ENCODE data around the gene PRKCB.

PRKCB gene

DNA sequence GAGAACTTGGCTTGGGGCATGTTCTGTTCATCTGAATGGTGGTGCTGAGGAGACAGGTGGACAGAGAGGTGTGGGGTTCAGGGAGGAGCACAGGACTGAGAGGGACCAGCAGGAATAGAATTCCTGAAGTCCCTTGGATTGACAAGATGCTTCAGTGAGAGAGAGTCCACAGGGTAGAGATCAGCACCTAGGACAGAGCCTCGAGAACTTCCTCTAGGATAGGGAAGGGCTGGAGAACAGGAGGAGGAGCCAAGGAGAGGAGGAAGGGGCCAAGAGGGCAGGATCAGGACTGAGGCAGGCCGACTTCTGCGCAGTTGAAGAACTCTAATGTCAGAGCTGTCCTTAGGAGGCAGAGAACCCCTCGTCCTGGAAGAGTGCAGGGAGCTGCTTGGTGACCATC, 138.4 kb downstream of the PRKCB start:
- no peak for DNase-seq

DNA sequence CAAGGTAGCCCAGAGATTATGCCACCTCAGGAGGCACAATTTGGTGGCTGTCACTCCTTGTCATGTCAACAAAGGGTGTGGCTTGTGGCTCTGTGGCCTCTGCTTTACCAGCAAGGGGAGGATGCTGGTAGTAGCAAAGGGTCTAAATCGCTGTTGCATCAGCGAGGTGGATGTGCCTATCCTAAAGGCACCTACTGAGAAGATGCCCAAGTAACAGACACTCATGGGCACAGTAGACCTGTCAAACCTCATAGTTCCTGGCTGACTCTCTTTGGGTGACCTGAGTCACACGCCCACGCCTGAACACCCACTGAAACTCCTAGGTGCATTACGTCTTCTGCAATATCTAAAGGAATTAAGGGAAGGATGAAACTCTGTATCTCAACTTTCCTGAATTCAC, 139.5 kb downstream of the PRKCB start:
- DNase-seq: no peak

DNA sequence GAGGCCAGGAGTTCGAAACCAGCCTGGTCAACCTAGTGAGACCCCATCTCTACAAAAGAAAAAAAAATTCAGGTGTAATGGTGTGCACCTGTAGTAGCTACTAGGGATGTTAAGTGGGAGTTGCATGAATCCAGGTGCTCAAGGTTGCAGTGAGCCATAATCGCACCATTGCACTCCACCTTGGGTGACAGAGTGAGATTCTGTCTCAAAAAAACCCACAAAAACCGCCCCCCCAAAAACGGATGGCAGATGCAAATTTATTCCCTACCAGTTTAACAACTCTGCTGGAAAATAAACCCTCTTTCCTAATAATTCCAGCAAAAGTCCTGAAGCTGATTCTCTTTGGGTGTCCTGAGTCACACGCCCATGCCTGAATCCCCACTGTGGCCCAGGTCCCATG, 140.3 kb downstream of the PRKCB start:
- DNase-seq: no peak

DNA sequence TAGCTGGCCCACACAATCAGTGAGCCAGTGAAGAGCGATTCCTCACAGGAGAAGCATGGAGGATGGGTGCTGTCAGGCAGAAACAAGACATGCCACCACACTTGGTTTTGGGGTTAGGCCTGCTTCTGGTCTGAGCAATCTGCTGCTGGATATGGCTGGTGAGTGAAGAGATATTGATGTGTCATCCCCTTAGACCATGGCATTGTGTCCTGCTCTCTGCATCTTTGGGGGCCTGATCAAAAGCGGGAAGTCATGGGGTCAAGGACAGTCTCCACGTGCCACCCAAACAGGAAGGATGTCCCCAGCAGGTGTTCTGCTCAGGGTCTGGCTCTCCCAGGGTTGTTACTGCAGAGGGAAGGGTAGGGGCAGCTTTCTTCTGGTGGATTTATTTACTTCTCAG, 140.7 kb downstream of the PRKCB start:
- no peak for DNase-seq

DNA sequence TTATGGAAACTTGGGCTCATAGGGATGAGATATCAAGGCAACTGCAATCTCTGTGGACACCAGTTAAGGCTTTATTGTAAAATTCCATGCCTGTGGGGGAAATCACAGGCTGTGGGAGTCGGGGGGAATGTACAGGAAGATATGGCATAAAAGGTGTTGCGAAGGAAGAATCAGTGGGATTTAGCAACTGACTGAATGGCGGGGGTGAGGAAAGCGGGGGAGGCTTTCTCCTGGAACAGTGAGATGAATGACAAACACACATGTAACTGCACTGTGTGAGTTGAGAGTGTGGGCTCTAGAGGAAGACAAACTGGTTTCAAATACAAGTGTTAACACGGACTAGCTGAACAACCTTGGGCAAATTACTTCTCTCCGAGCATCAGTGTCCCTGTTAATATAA, 143.7 kb downstream of the PRKCB start:
- DNase-seq: no peak

DNA sequence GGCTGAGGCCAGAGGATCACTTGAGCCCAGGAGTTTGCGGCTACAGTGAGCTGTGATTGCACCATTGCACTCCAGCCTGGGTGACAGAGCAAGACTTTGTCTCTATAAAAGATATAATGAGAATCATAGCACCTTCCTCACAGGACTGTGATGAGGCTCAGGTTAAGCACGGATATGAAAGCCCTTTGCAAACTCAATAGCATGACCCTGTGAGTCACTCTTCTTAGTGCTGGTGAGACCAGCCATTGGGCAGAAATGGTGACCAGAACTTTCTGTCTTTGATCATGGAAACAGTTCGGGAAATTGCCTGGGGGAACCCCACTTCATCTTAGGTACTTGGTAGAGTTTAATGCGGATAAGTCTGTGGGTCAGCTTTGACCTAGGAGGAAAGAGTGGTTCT, 144.2 kb downstream of the PRKCB start:
- no peak for DNase-seq

DNA sequence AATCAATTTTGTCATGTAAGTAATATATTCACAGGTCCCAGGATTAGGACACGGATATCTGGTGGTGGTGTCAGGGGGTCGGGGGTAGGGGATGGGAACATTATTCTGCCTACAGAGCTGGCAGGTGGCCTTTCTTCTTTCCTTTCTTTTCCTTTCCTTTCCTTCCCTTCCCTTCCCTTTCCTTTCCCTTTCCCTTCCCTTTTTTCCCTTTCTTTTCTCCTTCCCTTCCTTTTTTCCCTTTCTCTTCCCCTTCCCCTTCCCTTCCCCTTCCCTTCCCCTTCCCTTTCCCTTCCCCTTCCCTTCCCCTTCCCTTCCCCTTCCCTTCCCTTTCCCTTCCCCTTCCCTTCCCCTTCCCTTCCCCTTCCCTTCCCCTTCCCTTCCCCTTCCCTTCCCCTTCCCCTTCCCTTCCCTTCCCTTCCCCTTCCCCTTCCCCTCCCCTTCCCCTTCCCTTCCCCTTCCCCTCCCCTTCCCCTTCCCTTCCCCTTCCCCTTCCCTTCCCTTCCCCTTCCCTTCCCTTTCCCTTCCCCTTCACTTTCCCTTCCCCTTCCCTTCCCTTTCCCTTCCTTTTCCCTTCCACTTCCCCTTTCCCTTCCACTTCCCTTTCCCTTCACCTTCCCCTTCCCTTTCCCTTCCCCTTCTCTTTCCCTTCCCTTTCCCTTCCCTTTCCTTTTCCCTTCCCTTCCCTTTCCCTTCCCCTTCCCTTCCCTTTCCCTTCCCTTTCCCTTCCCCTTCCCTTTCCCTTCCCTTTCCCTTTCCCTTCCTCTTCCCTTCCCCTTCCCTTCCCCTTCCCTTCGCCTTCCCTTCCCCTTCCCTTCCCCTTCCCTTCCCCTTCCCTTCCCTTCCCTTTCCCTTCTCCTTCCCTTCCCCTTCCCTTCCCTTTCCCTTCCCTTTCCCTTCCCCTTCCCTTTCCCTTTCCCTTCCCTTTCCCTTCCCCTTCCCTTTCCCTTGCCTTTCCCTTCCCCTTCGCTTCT, 145.9 kb downstream of the PRKCB start:
- no peak for DNase-seq

DNA sequence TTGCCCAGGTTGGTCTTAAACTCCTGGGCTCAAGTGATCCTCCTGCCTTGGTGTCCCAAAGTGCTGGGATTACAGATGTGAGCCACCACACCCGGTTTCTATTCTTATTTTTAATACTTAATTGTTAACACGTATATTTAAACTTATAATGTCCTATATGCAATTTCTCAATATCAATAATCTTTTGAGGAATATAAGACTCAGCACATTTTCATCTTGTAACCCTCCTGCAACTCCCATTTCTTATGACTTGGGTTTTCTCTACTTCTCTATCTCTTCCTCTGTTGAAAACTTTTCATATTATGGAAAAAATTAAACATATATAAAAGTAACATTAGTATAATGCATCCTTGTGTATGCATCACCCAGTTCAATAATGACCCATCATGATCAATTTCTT, 150.7 kb downstream of the PRKCB start:
- DNase-seq: no peak

DNA sequence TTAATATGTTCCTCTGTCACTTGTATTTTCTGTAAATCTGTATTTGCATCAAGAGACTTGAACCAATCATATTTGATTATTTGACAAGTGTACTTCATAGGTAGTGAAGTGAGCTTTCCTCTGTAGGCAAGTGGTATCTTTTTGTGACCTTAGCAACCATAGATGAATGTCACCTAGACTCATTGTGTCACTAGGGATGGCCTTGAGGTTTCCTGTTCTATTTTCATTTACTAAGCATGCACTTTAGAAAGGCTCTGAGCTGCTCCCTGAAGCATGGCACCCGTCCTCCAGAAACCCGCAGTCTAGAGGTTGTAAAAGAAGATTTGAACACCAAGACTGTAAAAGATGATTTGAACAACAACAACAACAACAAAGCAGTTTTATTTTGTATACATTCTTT, 151.7 kb downstream of the PRKCB start:
- no peak for DNase-seq

DNA sequence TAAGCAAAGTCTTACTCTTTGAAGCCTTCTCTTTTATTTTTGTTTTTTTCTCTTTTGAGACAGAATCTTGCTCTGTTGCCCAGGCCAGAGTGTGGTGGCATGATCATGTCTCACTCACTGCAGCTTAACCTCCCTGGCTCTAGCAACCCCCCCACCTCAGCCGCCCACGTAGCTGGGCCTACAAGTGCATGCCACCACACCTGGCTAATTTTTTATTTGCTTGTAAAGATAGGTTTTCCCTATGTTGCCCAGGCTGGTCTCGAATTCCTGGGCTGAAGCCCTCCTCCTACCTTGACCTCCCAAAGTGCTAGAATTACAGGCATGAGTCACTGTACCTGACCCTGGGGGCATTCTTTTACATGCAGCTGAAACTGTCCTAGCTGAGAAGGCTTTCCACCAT, 154.7 kb downstream of the PRKCB start:
- DNase-seq: no peak

DNA sequence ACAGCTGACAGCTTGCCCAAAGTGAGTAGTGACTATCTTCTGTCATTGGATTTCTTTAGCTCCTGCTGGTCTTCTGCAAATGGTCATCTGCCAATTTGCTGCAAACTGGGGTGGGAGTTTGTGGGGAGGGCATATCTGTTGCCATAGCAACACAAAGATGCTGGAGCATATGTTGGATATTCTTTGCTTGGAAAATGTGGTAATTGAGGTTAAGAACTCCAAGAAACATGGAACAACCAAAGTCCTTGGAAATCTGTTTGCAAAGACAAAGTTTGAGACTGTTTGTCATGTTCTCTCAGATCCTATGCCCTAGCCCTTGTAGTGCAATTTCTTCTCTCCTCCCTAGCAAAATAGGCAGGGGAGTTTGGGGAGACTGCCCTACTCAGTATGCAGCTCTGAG, 155.3 kb downstream of the PRKCB start:
- DNase-seq: no peak

DNA sequence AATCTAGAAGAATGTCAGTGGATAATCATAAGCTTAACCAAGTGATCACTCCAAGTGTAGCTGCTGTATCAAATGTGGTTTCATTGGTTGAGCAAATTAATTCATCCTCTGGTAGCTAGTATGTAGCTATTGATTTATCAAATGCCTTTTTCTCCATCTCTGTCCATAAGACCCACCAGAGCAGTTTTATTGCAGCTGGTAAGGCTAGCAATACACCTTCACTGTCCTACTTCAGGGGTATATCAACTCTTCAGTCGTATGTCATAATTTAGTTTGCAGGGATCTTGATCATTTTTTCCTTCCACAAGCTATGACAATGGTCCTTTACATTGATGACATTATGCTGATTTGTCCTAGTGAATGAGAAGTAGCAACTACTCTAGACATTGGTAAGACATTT, 158.8 kb downstream of the PRKCB start:
- DNase-seq: no peak

DNA sequence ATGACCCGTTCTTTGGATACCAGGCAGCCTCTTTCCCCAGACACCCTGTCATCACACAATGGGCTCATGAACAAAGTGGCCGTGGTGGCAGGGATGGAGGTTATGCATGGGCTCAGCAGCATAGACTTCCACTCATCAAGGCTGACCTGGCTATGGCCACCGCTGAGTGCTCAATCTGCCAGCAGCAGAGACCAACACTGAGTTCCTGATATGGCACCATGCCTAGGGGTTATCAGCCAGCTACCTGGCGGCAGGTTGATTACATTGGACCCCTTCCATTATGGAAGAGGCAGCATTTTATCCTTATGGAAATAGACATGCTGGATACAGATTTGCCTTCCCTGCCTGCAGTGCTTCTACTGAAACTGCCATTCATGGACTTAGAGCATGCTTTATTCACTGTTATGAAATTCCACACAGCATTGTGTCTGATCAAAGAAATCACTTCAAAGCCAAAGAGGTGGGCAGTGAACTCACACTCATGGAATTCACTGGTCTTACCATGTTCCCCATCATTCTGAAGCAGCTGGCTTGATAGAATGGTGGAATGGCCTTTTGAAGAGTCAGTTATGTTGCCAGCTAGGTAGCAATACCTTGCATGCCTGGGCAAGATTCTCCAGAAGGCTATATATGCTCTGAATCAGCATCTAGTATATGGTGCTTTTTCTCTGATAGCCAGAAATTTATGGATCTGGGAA, 160.6 kb downstream of the PRKCB start:
- DNase-seq: no peak

DNA sequence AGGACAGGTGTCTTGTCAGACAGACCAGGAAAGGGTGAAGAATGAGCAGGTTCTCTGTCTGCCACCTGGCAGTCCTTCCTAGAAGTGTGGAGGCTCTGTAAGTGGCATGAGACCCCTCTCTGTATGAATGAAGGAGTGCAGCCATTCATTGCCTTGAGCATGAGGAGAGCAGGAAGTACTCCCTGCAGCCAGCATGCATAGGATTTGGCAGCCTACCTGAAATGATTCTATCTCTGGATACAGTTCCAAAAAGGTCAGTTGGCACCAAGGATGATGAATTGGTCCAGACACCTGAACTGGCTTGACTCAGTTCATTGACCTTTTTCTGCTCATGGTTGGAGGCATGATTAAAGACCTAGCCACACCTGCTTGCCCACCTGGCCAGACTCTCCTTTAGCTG, 163.0 kb downstream of the PRKCB start:
- DNase-seq: no peak

DNA sequence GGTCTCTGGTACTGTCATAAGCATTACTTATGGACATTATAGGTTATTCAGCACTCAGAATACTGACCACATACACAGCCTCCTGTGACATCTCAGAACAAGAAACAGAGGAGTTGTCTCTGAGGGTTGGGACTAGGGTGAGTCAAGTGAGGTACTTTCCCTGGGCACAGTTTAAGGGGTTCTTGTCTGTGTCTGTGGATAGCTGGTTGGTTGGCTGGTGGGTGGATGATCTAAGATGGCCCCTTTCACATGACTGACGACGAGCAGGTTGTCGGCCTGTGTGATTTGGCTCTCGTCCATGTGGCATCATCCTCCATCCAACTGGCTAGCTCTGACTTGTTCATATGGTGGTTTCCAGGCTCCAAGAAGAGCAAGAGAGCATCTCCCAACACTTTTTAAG, 163.9 kb downstream of the PRKCB start:
- no peak for DNase-seq

DNA sequence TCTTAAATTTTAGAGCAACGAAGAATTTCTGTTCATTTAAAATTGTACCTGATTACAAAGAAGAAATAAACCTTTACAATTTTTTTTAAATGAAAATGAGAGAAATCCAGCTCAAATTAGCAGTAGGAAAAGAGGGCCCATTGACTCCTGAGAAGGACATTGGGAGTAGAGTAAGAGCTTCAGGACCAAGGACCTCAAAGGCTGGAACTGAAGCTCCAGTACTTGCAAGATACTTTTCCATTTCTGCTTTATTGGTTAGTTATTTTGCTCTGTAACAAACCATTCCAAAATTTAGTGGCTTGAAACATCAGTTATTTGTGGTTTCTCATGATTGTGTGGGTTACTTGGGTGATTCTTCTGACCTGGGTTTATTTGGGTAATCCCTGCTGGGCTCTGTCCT, 165.9 kb downstream of the PRKCB start:
- no peak for DNase-seq

DNA sequence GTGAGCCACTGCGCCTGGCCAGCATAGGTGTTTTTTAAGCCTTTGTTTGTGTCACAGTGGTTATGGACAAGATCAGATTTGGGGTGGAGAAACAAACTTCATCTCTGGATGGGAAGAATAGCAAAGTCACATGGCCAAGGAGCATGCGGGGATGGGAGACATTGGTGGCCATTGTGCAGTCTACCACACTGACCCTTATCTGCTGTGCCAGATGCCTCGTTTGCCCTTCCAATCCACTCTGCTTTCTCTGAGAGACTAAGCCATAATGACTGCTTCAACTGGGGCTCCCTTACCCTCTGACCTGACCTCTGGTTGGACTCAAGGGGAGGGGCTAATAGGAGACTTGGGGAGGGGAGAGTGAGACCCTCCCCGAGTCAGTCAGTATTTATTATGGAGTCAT, 166.8 kb downstream of the PRKCB start:
- no peak for DNase-seq

DNA sequence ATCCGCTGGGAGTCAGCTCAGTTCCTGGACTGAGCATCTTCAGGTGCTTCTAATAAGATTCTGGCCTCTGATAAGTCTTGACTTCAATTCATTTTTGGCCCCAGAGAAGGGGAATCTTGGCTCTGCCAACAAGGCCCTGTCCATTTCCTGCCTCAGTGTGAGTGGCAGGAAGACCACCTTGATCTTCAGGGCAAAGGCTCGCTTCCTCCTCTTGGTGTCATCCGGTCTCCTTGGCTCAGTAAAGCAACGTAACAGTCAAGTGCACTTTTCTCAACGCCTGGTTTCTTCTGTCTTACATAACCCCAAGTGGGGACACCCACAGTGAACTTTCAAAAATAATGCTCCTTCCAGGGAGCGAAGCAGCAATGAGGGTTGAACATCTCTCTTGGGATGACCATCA, 169.8 kb downstream of the PRKCB start:
- DNase-seq: no peak

DNA sequence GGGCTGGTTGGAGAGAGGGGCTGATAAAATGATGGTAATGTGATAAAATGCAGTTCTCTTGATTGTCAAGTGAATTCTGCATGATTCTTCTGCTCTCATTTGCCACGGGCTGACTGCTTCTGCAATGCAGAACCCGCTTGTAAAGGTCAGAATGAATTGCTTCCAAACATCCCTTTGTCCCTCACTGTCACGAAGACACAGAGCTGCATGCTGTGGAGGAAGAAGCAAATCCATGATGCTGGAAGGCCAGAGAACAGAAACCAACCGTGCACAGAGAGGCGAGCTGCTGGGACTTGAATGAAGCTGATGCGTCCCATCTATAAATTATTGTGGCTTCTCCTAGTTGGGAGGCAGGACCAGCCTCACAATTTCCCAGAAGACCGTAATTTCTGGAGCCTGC, 171.6 kb downstream of the PRKCB start:
- DNase-seq: no peak

DNA sequence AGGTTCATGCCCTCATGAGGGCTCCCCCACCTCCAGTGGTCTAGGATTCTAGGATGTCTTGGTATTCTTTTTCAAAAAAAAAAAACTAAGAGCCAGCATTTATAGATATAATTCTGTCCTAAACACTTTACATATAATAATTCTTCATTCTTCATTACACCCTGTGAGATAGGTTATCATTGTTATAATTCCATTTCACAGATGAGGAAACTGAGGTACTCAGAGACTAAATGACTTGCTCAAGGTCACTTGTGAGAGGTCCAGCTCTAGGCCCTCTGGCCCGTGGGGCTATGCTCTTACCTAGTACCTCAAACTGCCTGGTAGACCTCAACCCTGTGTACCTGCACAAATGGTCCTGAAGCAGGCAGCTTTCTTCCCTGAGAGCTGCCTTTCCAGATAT, 172.2 kb downstream of the PRKCB start:
- no peak for DNase-seq

DNA sequence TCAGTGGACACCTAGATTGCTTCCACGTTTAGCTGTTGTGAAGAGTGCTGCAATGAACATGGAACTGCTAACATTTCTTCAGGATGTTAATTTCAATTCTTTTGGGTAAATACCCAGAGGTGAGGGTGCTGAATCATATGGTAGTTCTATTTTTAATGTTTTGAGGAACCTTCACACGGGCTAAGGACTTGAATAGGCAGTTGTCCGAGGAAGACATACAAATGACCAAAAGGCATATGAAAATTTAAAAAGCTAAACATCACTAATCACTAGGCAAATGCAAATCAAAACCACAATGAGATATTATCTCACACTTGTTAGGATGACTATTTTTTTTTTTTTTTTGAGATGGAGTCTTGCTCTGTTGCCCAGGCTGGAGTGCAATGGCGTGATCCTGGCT, 173.3 kb downstream of the PRKCB start:
- DNase-seq: no peak

DNA sequence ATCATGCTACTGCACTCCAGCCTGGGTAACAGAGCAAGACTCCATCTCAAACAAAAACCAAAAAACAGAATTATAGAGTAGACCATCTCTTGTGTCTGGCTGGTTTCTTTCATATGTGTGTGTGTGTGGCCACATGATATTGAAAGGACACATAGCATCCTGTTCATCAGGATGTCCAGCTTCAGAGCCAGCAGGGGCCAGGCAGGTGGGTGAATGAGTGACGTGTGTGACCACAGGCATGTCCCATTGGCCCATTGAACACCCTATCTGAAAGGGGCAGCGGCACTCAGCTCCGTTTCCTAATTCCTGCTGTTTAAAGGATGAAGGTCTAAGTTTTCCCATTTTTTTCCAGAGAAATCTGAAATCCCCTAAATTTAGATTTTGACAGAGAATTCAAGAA, 174.2 kb downstream of the PRKCB start:
- DNase-seq: no peak

DNA sequence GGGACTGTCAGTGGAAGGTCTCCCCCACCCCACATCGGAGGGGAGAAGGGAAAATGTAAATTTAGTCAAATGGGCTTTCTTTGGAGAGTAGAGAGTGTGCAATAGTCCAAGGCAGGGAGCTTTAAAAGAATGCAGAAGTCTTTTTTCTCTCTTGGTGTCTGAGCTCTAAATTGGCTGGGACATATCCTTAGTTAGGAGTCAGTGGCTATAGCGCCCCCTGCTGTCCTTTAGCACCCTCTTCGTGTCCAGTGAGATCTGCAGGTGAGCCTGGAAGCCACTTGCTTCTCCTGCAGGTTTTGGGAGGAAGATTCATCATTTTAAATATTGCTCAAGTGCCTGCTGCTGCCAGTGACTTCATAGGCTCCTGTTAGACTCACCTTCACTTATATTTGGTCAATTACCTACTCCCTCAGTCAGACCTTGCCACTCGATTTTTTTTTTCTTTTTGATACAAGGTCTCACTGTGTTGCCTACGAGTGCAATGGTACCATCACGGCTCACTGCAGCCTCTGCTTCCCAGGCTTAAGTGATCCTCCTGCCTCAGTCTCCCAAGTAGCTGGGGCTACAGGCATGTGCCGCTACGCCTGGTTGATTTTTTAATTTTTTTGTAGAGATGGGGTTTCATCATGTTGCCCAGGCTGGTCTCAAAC, 174.8 kb downstream of the PRKCB start:
- no peak for DNase-seq

DNA sequence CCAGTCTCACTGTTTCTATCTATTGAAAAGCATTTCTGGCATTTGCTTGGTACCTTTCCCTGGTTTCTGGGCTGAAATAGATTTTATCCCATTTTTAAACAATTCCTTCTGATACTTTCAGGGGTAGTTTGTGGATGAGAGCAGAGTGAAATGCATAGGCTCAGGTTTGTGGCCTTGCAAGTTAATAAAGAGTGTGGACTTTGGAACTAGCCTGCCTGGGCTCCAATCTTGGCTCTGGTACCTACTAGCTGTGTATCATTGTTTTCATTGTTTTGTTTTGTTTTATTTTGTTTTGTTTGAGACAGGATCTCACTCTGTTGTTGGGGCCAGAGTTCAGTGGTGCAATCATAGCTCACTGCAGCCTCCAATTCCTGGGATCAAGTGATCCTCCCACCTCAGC, 175.5 kb downstream of the PRKCB start:
- no peak for DNase-seq

Data from SHP77 treated with DMSO at 0.1 percent for 48 hours (cell line).